HG02973 (cell line): ENCODE measurements around the gene CYBC1.
A peak's percentile ranks its signal among the peaks of the same experiment; 100 is the strongest.

Experiments
- ATAC-seq: cut with Tn5 transposase; IDR thresholded peaks from one replicate; pipeline ENCODE4 v1.9.1; 2021; ENCODE audit warnings: moderate library complexity; ENCODE audit not compliant: unreplicated experiment

The CYBC1 gene

DNA sequence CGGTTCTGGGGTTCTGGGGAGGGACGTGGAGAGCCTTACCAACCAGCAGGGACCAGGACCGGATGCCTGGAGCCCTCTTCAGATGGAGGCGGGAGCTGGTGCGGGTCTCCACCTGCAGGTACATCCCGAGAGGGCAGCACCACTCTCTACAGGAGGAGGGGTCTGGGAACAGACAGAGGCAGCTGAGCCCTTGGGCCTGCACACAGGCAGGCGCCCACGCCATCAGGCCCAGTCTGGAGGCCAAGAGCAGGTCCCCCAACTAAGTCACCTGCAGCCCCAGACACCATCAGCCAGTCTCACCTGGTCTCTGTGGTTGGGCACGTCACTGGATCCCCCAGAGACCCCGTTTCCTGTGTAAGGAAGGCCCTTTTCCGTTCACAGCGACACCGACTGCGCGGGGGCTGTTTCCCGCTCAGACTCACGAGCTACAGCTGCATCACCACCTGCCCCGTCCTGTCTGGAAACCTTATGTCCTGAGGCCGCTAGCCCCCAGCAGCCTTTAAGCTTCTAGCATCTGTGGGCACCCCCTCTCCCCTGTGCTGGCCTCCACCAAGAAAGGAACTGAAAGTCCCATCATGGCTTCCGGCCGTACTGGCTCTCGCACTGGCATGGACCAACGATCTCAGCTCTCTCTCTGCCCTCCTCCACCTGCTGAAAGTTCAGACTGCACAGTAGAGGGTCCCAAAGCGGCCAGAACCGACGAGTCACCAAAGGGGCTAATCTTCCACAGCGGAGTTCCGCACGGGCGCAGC, 1.2 kb downstream of the CYBC1 start:
- ATAC-seq = peak; percentile 43

DNA sequence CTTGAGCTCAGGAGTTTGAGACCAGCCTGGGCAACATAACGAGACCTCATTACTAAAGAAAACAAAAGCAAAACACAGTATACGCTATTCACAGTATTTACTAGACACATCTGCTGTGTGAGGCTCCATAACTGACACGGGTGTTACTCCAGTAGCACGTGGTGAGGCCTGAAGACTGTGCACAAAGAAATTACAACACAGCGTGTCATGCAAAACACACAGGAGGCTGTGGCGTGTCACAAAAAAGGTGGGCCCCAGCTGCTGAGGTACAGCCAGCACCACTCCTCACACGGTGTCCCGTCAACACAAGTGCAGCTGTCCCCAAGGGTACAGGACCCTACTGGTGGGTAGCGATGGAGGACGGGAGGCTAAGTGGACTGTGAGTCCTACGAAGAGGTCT, 2.7 kb downstream of the CYBC1 start:
- no peak for ATAC-seq

DNA sequence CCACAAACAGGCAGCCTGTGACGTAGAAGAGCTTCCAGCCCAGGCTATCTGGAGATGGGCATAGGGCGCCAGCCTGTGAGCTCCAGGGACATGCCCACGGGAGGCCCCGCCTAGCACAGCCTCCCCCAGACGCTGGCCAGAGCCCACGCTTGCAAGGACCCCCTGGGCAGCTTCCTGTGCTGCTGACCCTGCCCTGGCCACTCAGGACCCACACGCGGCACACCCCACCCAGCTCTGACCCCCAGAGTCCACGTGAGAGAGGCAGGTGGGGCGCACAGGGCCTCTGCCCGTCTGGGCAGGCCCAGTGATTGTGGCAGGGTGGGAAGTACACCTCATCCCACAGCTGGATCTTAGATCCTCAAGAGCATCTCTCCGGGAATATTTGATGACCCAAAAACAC, 3.9 kb downstream of the CYBC1 start:
- ATAC-seq = no peak

DNA sequence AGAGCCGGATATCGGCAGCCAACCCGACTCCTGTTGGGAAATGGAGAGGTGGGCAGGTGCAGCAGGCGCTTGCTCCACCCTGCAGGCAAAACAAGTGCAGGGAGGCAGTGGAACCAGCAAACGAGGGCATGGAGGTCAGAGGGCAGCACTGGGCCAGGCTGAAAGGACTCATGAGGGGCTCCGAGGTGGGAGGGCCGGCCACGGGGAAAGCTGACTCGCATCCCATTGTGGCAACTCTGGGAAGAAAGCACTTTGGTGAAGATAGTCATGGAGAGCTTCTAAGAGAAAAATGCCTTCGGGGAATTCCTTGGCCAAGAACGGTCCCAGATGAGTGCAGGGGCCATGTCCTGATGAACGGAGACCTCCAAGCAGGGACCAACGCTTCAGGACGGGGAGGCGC, 4.4 kb downstream of the CYBC1 start:
- ATAC-seq = no peak

DNA sequence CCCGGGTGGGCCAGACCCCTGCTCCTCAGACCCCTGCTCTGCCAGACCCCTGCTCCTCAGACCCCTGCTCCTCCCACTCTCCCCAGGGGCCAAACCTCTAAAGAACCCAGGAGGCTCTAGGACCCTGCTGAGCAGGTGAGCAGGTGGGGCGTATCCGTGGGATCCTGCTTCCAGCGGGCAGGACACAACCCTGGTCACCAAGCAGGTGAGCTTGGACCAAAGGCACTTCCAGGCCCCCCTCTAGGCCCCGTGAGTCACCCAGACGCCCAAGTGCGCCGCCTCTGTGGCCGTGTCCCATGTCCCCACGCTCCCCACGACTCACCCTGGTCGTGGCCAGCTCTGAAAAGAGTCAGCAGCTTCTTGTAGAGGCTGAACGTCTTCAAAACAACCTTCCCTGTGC, 5.0 kb downstream of the CYBC1 start:
- ATAC-seq = no peak

DNA sequence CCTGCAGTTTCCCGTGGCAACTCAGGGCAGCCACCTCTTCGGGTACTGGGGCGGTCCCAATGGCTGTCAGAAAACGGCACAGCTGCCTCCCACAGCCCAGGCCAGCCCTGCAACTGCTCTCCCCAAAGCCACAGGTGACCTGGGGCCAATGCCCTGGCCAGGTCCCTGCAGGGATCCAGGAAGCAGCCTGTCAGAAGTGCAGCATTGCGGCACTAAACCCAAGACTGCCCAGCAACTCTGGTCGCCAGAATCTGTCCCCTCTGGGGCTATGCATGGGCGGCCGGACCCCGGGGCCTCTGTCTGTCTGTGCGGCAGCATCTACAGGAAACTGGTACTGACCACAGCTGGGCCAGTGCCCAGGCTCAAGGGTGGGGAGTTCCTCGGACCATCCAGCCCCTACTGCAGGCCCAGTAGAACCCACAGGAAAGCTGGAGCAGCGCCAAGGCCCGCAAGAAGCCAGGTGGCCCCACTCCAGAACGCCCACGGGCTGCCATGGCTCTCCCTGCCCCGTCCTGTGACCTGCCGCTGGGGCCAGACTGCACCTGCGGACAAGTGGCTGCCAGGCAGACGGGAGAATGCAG, 5.5 kb downstream of the CYBC1 start:
- ATAC-seq = no peak

DNA sequence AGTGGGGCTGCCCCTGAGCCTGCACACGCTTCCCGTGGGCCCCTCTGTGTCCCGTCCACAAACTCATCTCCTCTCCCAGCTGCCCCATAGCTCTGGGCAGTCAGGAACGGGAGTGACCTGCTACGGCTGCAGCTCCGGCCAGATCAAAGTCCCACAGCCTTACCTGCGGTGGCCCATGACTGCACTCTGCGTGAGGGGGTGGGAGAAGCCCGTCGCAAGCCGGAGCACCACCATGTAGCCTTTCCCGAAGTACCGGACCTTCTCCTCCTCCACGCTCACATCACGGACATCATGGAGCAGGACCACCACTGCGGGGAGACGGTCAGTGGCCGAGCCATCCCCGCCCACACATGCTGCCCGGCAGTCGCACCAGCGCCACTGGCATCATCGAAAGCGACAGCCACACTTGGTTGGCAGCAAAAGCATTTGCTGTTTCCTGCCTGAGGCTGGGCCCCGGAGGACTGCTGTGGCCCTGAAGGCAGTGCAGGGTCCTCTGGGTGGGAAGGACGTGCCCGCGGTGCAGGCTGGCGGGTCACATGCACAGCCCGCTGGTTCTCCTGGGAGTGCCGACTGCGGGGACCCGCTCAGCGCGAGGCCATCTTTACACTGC, 6.2 kb downstream of the CYBC1 start:
- no peak for ATAC-seq

DNA sequence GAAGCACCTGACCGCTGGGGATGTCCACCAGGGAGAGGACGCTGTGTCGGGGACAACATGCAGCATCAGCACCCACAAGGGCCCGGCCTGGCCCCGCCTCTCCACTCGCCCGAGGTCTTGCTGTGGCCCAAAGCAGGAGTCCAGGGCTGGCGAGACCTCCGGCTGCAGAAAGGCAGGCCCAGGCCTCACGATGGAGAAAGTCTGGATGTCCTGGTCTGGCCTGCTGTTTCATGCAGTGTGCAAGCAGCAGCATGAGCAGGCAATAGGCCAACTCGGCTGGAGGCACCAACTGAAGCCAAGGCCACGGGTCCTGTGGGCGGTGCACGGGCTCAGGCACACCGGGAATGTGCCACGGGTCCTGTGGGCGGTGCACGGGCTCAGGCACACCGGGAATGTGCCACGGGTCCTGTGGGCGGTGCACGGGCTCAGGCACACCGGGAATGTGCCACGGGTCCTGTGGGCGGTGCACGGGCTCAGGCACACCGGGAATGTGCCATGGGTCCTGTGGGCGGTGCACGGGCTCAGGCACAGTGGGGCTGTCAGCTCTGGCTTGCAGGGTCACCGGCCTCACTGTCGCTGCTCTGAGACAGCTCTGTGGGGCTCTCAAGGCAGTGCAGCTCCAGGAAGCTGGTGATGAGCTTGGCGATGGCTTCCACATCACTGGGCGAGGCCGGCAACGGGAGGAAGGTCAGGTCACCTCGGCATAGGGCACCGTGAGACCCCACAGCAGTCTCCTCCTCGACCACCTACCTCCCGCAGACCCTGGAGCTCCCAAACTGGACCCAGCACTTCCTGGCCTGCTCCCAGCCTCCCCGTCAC, 6.9 kb downstream of the CYBC1 start:
- ATAC-seq = no peak

DNA sequence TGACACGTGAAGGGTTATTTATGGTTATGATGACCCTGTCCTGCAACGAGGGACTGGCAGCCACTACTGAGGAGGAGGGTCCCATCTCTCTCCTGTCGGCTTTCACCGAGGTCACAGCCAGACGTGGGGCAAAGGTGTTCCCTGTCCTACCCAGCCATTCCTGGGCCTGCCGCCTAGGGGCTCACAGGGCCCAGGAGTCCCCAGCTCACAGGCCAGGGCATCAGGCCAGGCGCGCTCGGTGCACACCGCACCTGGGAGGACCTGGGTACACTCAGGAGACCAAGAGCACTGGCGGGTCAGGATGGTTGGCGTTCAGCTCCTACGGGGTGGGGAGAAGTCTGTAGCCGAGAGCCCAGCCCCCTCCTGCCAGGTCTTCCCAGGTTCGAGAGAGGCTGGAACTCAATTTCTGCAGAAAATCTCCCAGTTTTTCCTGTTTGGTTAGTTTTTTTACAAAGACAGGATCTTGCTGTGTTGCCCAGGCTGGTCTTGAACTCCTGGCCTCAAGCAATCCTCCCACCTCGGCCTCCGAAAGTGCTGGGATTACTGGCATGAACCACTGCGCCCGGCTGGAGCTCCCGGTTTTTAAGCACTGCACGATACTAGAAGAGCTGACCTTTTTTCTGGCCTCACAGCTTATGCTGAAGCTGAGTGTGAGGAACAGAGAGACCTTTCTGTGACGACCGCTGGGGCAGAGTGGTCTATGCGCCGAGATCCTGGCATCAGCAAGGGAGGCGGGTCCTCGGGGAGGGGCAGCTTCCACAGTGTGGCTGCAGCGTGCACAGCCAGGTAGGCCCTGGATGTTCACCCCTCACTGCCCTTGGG, 7.7 kb downstream of the CYBC1 start:
- no peak for ATAC-seq

DNA sequence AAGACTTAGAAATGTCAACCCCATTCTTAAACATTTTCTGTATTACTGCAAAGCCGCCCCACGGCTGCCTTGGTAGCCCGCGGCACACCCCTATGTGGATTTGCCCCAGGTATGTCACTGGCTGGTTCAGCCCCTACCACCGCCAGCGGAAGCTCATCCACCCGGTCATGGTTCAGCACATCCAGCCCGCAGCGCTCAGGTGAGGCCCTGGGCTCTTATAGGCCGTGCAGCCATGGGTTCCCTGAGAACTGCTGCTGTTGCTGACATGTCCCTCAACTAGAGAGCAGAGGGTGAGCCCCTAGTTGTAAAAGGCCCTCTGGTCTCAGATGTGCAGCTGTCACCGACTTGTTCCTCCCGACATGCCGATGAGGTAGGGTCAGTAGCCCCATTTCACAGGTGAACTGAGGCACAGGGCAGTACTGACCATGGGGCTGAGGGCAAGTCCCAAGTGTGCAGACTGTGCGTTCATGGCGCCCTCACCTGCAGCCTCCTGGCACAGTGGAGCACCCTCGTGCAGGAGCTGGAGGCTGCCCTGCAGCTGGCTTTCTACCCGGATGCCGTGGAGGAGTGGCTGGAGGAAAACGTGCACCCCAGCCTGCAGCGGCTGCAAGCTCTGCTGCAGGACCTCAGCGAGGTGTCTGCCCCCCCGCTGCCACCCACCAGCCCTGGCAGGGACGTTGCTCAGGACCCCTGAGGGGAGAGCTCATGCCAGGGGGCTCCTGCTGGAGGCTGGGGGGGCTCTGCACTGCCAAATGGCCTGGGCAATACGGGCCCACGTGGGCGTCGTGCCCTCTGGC, 8.7 kb downstream of the CYBC1 start:
- ATAC-seq = no peak

DNA sequence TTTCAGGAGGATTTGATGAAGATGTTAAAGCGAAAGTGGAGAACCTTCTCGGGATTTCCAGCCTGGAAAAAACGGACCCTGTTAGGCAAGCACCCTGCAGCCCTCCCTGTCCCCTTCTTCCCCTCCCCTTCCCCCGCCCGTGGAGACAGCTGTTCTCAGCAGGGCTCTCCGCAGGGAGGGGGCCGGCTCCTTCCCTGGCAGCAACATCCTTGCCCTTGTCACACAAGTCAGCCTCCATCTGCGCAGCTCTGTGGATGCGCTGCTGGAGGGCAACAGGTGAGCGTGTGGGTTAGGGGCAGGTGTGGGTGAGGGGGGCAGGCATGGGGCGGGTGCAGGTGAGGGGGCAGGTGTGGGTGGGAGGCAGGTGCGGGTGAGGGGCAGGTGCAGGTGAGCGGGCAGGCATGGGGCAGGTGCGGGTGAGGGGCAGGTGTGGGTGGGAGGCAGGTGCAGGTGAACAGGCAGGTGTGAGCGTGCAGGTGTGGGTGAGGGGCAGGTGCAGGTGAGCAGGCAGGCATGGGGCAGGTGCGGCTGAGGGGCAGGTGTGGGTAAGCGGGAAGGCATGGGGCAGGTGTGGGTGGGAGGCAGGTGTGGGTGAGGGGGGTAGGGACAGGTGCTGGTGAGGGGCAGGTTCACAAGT, 9.4 kb downstream of the CYBC1 start:
- no peak for ATAC-seq

DNA sequence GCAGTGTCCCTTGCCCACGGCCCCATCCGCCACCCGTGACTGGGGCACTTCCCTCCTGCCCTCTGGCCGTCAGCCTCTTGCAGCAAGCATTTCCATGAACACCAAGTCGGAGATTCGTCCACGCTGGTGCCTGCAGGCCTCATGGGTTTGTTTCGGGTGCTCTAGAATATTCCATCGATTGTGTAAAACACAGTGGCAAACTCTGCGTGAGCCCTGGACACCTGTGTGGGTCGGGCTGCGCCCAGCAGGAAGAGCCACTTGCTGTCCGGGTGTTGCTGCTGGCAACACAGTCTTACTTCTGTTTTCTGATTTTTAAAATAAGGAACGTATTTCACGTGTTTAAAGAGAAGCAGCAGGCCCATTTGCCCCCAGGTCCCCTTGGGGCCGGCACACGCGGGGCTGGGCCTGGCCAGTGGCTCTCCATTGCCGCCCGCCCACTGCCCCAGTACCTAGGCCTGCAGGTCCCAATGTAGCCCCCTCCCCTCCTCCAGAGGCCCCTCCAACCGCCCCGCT, 10.0 kb downstream of the CYBC1 start:
- ATAC-seq = no peak

DNA sequence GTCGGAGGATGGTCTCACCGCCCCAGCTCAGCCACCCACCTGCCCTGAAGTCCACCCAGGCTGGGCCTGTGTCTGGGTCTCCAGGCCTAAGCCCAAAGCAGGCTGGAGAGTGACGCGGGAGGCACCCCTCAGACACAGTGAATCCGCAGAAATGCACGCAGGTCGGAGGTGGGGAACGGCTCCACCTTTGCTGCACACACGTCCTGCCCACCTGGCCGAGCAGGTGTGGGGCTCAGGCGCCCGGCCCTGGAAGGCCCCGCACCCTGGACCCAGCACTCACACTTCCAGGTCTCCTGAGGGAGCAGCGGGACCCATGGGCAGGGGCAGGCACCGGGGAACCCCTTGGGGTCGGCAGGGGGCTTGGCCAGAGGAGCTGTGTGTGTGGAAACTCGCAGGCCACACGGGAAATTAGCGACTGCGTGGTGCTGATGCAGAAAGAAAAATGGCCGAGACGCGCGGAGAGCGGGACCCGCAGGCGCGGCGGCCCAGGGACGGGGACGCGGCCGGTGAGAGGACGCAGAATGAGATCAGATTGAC, 10.7 kb downstream of the CYBC1 start:
- ATAC-seq = no peak

DNA sequence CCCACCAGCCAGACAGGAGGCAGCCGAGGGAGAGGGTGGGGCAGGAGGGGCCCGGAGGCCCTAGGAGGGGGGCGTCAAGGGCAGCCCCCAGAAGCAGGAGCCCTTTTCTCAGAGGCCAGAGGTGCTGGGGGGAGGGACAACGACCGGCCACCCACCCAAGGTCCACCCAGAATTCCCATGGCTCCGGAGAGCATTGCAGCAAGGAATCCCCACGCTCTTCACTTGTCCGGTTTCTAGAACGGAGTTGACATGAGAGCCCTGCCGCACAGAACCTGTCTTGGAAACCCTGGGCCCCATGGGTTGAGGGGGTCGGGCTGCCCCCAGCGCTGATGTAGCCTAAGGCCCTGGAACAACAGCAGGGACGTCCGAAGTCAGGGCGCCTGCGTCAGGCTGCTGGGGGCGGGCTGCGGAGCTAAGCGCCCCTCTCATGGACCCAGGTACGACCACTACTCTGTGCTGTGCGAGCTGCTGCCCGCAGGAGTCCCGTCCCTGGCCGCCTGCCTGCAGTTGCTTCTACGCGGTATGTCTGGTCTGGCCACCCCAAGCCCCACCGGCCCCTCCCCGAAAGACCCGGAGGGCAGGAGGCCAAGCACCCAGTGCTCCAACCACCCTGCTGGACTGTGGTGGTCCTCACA, 11.2 kb downstream of the CYBC1 start:
- no peak for ATAC-seq

DNA sequence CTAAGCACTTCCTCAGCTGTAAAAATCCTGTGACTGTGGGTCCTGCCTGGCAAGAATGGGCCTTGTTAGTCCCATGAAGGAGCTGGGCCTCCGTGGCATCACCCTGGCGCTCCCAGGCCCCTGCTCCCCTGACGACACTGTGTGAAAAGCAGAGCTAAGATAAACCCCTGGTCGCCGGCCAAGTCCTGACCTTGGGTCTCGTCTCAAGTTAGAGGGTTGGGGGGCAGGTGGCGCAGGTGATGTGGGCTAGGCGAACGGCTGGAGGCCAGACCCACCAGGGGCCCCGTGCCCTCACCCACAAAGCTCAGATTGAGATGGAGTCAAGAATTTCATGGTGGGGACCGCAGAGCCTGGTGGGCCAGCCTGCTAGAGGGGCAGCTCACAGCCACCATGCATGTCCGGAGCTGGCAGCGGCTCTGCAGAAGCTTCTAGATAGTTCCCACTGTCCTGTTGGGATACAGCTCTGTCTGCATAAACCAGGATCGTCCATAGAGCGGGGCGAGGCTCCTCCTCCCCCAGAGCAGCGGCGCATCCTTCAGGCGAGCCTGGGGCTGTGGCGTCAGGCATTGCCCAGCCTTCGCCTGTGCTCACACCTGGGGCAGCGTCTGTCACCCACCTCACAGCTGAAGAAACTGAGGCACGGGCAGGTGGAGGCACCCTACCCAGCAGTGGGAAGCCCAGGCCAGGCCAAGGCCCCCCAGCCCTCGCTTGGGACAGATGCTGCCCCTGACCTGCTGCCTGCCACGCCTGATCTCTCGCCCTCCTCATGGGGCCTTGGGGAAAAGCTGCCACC, 12.0 kb downstream of the CYBC1 start:
- no peak for ATAC-seq

DNA sequence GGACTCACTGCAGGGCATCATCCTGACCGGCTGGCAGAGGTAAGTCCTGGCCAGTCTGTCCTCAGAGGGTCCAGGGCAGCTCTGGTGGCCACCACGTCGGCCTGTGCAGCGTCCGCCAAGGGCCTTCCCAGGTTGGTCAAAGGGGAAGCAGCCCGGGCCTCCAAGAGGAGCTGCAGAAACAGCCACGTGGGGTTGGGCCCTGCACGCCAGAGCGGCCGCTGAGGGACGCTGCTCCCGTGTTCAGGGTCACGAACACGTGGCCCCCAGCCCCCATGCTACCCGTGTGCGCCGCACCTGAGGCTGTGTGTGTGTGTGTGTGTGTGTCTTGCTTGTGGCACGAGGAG, 13.3 kb downstream of the CYBC1 start:
- no peak for ATAC-seq

DNA sequence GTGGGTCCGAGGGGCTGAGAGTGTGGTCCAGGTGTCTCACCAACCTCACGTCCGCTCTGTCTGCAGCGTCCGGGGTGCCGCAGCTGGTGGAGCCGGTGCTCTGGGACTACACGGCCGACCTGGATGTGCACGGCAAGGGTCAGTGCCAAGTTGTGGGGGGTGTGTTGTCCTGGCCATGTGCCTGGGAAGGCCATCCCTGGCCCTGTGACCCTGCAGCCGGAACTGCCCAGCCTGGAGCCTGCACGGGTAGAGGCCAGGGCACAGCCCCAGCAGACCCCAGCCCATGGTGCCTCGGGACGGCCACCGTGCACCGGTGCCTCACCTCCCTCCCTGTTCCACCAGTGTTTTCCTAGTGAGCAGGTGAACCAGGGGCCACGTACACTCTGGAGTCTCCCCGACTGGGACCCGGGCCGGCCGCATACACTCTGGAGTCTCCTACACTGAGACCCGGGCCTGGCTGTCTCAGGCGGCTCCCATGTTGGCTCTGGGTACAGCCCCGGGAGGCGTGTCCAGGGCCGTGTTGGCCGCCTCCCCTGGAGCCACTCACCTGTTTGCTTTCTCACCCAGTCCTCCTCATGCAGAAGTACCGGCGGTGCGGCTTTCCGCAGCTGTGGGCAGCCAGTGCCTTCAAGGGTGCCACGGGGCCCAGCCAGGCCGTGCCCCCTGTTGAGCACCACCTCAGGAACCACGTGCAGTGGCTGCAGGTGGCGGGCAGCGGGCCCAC, 13.8 kb downstream of the CYBC1 start:
- ATAC-seq = no peak
